Thyroid gland (tissue), 4 donors: ENCODE measurements around the gene CTNNA3.

ENCODE experiments used
- CTCF ChIP-seq, 6 experiments: fragments of 200-600 bp in 3 of 6; fragments of 450-650 bp in 3 of 6; sonication (generic) in 3 of 6; IDR thresholded peaks; one replicate each; pipeline ENCODE4 v1.5.1; 2016 to 2019; ENCODE audit warnings: antibody characterized with exemption in 6 of 6, mild to moderate bottlenecking in 2 of 6, inconsistent platforms in 1 of 6, moderate library complexity in 1 of 6
- POLR2A ChIP-seq, 2 donors: fragments of 450-650 bp; IDR thresholded peaks; one replicate each; pipeline ENCODE4 v1.6.1; 2017; ENCODE audit warnings: antibody characterized with exemption in 2 of 2, mild to moderate bottlenecking in 2 of 2, moderate library complexity in 1 of 2

GRCh38 chr10:67077376-67077775 lies 618.6 kb downstream of the CTNNA3 start:
- no peak for TF ChIP-seq CTCF (IDR thresholded peaks at IDR 0.05)
- no peak for TF ChIP-seq POLR2A (IDR thresholded peaks at IDR 0.05)
